ENCODE results near the gene DEPDC5. TPM values are rescaled to one million over a fixed set of nuclear protein-coding genes. Genes with fewer than 3 reads are reported as not detected.

DEPDC5 gene
- total RNA-seq, 4 donors from 2014 or later: 26.6 to 94.1 (median 38.8) TPM

DNA sequence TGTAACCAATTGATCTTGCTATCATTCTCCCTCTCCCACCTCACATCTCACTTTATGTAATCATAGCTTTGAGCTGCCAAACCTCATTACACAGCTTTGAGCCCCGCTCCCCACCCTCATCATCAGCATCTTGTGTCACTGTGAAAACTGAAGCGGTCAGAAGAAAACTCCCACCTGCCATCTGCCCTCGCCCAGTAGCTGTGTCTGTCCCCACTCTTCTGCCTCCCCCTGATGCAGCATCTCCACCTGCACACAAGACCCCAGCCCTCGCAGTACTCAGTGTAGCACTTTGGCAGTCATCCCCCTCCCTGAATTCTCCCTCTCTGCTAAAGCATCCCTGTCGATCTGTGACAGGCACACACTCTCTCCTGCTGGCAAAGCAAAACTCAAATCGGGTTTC is 130.2 kb downstream of the DEPDC5 start:
- no peaks in the 10 kb centered on the region for H3K27me3 ChIP-seq
- no peak for DNase-seq
- no peak overlapping the region for H3K27ac ChIP-seq
- H3K4me3 ChIP-seq: no peak overlapping the region
- peaks cover 0 to 54% (median 0%) of the 10 kb centered on the region in 3 donors for H3K36me3 ChIP-seq
- H3K9me3 ChIP-seq: no peaks in the 10 kb centered on the region
- H3K4me1 ChIP-seq: no peaks in the 10 kb centered on the region
- TF ChIP-seq, protein P1, sequence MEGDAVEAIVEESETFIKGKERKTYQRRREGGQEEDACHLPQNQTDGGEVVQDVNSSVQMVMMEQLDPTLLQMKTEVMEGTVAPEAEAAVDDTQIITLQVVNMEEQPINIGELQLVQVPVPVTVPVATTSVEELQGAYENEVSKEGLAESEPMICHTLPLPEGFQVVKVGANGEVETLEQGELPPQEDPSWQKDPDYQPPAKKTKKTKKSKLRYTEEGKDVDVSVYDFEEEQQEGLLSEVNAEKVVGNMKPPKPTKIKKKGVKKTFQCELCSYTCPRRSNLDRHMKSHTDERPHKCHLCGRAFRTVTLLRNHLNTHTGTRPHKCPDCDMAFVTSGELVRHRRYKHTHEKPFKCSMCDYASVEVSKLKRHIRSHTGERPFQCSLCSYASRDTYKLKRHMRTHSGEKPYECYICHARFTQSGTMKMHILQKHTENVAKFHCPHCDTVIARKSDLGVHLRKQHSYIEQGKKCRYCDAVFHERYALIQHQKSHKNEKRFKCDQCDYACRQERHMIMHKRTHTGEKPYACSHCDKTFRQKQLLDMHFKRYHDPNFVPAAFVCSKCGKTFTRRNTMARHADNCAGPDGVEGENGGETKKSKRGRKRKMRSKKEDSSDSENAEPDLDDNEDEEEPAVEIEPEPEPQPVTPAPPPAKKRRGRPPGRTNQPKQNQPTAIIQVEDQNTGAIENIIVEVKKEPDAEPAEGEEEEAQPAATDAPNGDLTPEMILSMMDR (IDR thresholded peaks at IDR 0.05): no peak
- TF ChIP-seq POLR2A (IDR thresholded peaks at IDR 0.05): no peak

DNA sequence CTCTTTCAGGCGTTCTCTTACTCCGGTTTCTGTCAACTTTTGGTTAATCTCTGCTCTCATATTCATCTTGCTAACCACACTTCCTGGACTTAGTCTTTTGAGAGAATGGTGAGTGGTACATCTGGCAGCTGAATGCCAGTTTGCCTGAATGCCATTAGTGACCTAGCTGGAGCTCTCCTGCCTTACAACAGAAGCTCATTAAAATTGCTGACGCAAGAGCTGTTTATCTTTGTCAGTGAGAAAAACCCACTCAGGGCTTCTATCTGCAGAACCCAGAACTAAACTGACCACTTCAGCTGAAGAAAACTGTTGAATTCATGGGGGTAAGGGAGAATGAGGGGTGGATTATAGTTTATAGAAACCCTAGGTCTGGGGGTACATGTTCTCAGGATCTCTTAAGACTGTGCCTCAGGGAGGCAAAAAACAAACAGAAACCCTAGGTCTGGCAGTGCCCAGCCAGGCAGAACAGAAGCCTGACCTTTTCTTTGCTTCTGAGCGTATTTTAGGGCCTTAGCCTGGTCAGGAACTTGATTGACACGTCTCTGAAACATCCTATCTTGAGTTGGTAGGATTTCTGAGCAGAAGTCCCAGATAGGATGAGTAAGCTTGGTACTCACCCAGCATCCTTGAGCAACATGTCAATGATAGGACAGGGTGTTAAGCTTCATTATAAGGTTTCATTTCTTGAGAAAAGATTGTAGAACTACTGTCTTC is 137.7 kb downstream of the DEPDC5 start:
- Histone ChIP-seq H3K27ac (no peak overlapping the region), H3K27me3 (no peaks in the 10 kb centered on the region), H3K4me1 (no peaks in the 10 kb centered on the region), H3K9me3 (no peaks in the 10 kb centered on the region), H3K36me3 (peaks cover 0 to 35% (median 0%) of the 10 kb centered on the region in 3 donors), H3K4me3 (no peak overlapping the region)
- TF ChIP-seq POLR2A (IDR thresholded peaks at IDR 0.05): no peak
- TF ChIP-seq, protein P1 (IDR thresholded peaks at IDR 0.05): no peak
- DNase-seq: no peak

GRCh38 chr22:31892080-31892433 is 138.2 kb downstream of the DEPDC5 start:
- Histone ChIP-seq H3K4me1 (no peaks in the 10 kb centered on the region), H3K27ac (no peak overlapping the region), H3K36me3 (peaks cover 0 to 40% (median 0%) of the 10 kb centered on the region in 3 donors), H3K9me3 (no peaks in the 10 kb centered on the region), H3K4me3 (no peak overlapping the region), H3K27me3 (no peaks in the 10 kb centered on the region)
- DNase-seq: no peak
- TF ChIP-seq, protein P1 (IDR thresholded peaks at IDR 0.05): no peak
- no peak for TF ChIP-seq POLR2A (IDR thresholded peaks at IDR 0.05)

- Histone ChIP-seq H3K27me3 (no peaks in the 10 kb centered on the region), H3K4me1 (no peaks in the 10 kb centered on the region), H3K36me3 (peaks cover 0 to 54% (median 0%) of the 10 kb centered on the region in 3 donors), H3K4me3 (no peak overlapping the region), H3K9me3 (no peaks in the 10 kb centered on the region), H3K27ac (no peak overlapping the region)
- no peak for DNase-seq
- no peak for TF ChIP-seq POLR2A (IDR thresholded peaks at IDR 0.05)
- TF ChIP-seq, protein P1 (IDR thresholded peaks at IDR 0.05): no peak
These were observed 139.6 kb downstream of the DEPDC5 start for GRCh38 chr22:31893460-31893859.

DNA sequence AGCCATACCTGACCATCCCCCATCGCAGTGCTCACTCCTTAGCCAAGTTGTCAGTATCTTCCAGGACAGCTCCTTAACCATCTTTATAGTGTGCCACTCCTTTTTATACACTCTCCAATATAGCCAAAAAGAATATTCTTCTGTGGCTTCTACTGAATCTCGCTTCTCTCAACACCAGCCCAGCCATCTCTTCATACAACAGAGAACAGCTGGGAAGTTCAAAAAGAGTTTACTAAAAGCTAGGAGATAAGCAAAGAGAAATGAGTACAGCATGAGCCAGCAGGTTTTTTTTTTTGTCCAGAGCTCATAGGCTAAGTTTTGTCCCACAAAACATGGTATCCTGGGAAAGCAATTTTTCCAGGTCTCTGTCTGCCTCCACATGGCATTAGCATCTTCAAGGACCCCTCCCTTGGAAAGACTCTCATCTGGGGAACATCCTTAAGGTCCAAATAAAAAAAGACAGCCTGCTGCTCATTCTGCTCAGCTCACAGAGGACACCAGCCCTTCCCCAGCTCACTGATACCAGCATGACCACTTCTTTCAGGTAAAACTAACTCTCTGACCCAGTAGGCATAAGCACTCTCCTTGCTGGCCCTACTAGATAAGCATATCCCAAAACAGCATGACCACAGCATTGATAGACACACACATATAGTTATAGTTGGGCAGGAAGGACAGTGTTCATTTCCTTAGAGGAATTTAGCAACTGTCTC is 141.7 kb downstream of the DEPDC5 start:
- no peak for DNase-seq
- Histone ChIP-seq H3K27me3 (no peaks in the 10 kb centered on the region), H3K27ac (no peak overlapping the region), H3K36me3 (peaks cover 0 to 53% (median 0%) of the 10 kb centered on the region in 3 donors), H3K9me3 (no peaks in the 10 kb centered on the region), H3K4me1 (no peaks in the 10 kb centered on the region), H3K4me3 (no peak overlapping the region)
- no peak for TF ChIP-seq POLR2A (IDR thresholded peaks at IDR 0.05)
- TF ChIP-seq, protein P1 (IDR thresholded peaks at IDR 0.05): no peak

Measured in Peyer's patch (tissue), 4 donors.